GM21423 (cell line): ENCODE results near the gene RAP1A.

Source experiments
- ATAC-seq: cut with Tn5 transposase; IDR thresholded peaks from one replicate; pipeline ENCODE4 v1.9.1; 2021; ENCODE audit warnings: mild to moderate bottlenecking, moderate library complexity; ENCODE audit not compliant: unreplicated experiment

The RAP1A gene

DNA sequence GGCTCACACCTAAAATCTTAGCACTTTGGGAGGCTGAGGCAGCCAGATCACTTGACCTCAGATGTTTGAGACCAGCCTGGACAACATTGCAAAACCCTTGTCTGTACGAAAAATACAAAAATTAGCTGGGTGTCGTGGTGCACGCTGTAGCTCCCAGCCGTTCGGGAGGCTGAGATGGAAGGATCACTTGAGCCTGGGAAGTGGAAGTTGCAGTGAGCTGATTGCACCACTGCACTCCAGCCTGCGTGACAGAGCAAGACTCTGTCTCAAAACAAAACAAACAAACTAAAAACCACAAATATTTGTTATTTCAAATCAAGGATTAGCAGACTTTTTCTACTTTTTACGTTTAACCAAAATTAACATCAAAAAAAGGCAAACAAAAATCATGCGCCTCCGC is 88.3 kb downstream of the RAP1A start:
- ATAC-seq, result no peak

DNA sequence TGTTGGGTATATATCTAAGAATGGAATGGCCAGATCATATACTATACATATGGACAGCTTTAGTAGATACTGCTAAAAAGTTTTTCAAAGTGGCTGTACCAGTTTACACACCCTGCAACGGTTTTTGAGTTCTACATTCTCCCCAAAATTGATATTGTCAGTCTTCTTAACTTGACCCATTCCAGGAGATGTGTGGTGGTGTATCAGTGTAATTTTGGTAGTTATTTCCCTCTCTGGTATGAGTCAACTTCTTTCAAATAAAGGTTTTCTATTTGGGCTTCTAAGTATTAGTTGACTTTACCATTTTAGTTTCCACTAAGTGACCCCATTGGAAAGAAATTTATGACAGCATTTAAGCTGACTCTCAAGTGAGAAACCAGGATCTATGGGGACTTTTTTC is 90.4 kb downstream of the RAP1A start:
- no peak for ATAC-seq

DNA sequence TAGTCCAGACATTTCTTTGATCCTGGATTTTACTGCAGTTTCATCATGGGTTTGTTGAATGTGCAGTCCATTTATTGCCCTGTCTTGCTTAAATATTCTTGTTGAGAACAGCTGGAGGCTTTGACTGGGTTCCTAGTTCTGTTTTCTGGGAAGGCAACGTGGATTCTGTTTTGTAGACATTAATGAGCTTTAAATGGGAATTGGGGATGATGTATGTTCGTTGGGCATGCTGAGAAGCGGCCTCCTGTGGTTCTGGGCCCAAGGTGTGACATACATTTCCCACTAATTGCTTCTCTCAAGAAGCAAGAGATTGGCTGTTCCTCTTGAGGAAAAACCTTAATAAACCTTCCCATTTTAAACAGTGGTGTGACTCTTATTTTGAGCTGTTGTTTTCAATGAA is 96.7 kb downstream of the RAP1A start:
- no peak for ATAC-seq

DNA sequence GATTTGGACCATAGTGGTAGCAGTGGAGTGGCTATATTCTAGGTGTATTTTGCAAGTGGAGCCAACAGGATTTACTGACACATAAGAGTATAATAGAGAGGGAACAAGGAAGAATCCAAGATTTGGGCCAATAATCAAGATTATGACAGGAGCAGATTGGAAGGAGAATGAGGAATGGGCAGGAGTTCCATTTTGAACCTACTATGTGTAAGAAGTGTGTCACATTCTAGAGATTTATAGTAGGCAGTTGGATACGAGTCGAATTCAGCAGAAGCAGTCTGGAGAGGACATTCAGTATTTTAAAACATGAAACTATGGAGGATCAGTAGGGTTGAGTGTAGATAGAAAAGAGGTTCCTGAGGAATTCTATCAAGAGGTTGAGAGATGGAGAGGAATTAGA is 97.9 kb downstream of the RAP1A start:
- no peak for ATAC-seq

DNA sequence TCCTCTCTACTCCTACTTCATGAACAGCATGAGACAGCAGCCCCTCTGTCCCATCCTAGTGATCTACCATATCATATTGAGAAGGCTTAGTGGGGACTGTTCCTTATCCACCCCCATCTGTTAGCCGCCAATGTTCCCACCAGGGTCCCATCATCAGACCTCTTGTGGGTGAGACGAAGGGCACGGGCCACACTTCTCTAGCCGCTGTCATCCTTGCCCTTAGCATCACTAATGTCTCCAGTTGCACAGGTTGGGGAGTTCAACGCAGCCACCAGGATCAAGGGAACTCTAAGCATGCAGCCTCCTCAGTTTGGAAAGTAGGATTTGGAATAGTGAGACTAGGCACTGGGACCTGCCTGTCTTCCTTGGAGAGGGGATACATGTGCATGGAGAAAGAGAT is 99.5 kb downstream of the RAP1A start:
- no peak for ATAC-seq

DNA sequence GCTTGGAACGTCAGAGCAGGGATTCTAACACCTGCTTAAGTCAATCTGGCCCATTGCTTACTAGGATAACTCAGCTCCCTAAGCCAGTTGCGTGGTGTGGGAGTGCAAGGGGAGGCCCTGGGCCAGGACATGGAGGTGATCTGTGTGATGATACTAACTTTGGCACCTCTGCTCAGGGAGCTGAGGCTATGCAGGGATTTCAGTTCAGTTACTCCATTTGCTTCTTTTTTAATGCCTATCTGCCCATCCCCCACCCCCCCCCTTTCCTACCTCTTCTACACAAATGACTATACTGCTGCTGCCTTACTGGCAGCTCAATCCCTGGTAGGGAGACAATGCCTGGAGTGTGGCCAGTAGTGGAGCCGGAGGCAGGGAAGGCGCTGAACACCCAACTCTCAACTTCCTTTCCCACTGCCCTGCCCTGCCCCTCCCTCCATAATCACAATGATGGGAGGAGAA is 100.1 kb downstream of the RAP1A start:
- no peak for ATAC-seq

- ATAC-seq, result no peak
Measured at GRCh38 chr1:111720274-111720976, 100.8 kb downstream of the RAP1A start.

GRCh38 chr1:111720977-111721786 is 101.6 kb downstream of the RAP1A start:
- ATAC-seq, result no peak

GRCh38 chr1:111723091-111723806 is 103.7 kb downstream of the RAP1A start:
- no peak for ATAC-seq

DNA sequence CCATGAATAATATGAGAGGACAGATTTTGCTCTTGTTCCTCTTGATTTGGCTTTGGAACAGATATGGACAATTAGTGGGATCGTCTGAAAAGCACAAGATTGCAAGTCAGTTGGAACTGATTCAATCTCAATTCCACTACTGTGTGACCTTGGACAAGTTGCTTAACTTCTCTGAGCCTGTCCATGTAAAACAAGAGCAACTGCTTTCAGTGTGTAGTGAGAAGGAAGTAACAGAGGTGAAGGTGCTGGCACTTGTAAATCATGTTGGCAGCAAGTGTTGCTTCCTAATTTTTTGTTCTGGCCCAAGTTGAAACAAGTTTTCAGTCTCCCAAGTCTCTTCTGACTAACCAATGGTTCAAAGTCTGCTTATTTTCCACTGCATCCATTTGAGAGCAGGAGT is 104.3 kb downstream of the RAP1A start:
- ATAC-seq, result no peak

DNA sequence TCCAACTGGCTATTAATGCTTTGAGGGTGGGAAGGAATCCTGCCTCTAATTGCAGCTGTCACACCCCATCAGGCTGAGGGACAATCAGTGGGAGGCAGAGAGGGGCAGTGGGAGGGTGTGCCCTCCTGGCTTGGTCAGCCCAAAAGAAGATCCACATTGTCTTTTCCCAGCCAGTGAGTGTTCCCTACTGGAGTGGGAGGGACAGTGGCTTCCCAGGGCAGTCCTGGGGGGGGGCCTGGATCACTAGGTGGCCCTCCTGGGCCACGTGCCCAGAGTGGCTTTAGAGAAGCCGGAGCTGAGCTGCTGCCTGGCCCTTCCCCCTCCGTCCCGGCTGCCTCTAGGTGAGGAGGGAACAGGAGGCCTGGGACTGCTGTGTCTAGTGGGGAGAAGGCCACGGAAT is 105.6 kb downstream of the RAP1A start:
- no peak for ATAC-seq

DNA sequence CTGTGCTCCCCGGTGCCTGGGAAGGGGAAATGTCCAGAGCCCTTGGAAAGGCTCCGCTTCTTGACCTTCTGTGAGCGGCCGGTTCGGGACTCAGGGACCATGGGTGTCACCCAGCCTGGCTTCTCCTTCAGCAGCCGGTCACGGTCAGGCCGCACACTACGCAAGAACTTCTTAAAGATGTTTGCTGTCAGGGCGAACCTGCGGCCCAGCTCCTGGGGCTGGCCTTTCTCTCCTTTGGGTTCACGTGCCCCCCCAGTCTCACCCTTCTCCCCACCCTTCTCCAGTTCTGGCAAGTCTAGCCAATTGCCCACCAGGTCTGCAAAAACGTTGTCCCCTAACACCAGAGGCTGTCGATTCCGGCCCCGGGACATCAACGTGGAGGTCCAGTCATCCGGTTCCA is 107.5 kb downstream of the RAP1A start:
- no peak for ATAC-seq

GRCh38 chr1:111729271-111729921 is 109.8 kb downstream of the RAP1A start:
- no peak for ATAC-seq

DNA sequence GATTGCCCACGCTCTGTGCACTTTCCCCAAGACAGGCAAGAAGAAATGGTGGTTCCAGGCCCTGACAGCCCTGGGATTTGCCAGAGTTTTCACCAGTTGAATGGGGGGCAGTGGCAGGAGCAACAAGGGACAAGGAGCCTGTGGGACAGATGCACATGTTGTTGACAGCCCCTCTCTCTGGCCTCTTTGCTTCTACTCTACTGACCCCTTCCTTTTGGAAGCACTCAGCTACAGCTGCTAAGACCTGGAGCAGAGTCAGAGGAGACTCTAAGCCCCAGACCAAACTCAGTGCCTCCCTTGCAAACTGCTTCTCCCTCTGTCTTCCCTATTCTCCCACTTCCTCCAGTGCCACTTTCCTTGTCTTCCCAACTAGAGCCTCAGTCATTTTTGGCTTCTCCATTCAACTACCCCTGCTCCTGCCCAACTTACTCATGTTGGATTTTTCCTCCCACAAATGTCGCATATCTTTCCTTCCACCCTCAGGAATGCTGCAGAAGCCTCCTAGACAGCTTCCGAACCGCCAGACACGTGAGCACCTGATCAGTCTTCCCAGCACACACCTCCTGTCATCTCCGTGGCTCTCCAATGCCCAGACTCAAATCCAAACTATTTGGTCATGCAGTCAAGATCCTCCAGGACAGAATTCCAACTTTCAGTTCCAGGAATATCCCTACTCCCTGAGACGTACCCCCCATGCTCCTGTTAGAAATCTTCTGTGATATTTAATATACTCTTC is 110.5 kb downstream of the RAP1A start:
- no peak for ATAC-seq

DNA sequence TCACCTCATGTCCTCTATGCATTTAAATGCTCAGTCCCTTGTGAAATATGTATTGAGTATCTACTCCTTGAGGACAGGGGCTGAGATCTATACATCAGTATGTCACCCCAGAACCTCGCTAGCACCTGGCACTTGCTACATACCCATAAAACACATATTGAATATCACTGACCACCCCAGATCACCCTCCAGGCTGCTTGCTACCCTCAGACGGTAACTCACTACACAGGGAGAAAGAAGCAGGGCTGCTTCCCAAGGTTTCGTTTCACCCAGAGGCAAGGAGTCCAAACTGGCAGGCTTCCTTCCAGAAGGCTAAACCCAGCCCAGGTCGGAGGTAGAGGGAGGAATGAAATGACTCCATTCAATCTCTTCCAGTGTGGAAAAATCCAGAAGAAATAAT is 111.1 kb downstream of the RAP1A start:
- ATAC-seq, result no peak

GRCh38 chr1:111731956-111732355 is 112.4 kb downstream of the RAP1A start:
- ATAC-seq, result no peak

DNA sequence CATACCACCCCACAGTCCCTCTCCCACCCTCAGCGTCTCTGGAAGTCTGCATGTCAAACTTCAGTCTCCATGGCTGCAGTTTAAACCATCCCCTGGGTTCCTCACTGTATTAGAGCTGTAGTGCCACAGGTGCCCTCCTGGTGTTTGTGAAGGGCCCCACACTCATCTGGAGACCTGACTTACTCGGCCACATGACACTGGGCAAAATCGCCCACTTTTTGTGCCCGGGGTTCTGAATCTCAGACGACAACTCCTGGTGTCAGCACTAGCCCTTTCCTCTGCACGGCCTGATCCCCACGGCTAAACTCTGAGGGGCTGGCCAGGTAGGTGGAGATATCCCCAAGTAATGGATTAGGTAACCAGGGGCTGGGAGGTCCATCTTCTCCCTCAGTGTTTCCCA is 113.1 kb downstream of the RAP1A start:
- no peak for ATAC-seq

- ATAC-seq, result no peak
Measured at GRCh38 chr1:111733183-111733991, 113.8 kb downstream of the RAP1A start.

DNA sequence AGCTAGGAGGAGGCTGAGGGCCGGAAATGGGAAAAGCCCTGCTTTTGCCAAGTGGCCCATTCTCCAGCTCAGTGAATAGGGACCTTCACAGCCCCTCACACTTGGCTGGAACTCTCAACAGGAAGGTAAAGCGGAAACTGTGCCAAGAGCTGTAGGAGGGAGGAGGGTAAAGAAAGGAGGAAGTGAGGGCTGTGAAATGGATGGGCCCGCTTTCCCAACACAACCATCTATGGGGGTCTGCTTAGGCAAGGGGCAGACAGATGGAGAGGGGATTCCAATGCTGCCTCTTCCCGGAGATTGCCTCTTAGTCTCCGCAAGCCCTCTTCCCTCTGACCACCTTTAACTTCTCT is 114.4 kb downstream of the RAP1A start:
- no peak for ATAC-seq

- no peak for ATAC-seq
Measured at GRCh38 chr1:111734426-111734825, 114.8 kb downstream of the RAP1A start.
